ENCODE results near the gene GNAT3.

GRCh38 chr7:80432166-80432565 is 79.7 kb downstream of the GNAT3 start:
- TF ChIP-seq CTCF (IDR thresholded peaks at IDR 0.05) (no peak), POLR2A (IDR thresholded peaks at IDR 0.05) (no peak)
